ENCODE measurements around the gene ING3.
A peak's percentile ranks its signal among the peaks of the same experiment; 100 is the strongest.

- TF ChIP-seq POLR2A (IDR thresholded peaks at IDR 0.05; ENCODE audit: low read depth, low read length) (no peak), CTCF (IDR thresholded peaks at IDR 0.05; ENCODE audit: extremely low read depth in 1 of 2, insufficient read depth in 1 of 2, low read depth in 1 of 2, low read length in 2 of 2) (no peak), POLR2AphosphoS5 (IDR thresholded peaks at IDR 0.05; ENCODE audit: insufficient read depth, low read depth, low read length) (no peak), GATA2 (IDR thresholded peaks at IDR 0.05; ENCODE audit: insufficient read depth, insufficient read length, low read depth, low read length) (peak; percentile 18), EZH2 (IDR thresholded peaks at IDR 0.05; ENCODE audit: borderline replicate concordance, low read depth, low read length, severe bottlenecking) (no peak), MAX (IDR thresholded peaks at IDR 0.05; ENCODE audit: insufficient read depth, insufficient read length) (no peak), MYC (IDR thresholded peaks at IDR 0.05; ENCODE audit: low read depth, low read length) (no peak)
These were observed 31.5 kb downstream of the ING3 start for GRCh38 chr7:120981888-120982615.
